ENCODE data around the gene OR6B3.

Gene OR6B3

DNA sequence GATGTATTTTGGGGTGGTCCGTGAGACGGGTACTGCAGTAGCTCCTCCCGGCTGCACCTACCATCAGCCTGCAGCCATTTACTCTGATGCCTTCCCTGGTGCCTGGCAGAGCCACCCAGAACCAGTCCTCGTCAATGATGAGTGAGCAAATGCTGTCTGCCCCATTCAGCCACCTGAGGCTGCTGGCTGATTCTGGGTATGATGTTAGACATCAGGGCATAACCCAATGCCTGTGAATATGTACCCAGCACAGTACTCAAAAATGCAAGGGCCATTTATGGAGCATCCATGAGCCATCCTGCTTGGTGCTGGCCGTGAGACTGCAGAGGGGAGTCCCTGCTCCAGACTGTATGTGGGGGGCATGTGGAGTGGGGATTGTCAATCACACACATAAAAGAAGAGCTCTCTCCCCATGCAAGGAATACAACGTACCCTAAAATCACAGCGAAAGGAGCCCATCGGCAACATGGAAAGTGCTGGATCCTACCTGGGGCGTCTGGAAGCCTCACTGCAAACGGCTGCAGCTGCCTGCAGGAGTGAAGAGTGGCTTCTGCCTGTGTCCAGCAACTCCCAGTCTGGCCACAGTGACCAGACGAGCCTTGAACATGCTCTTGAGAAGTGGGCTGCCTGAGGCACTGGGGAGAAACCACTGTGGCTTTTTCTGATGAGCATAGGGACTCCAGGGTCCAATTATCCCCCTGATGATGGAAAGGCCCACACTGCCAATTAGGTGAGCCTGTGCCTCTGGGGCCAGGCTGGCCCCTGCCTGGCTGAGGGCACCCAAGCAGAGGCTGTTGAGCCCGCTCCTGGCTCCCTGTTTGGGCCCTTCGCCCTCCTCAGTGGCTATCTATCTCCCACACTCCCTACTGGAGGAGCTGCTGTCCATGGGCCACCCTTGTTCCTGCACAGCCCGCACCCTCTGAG, 20.7 kb downstream of the OR6B3 start:
- TF ChIP-seq CTCF (IDR thresholded peaks at IDR 0.05) (no peak), ZFX (IDR thresholded peaks at IDR 0.05; ENCODE audit: borderline replicate concordance) (no peak)
- no peak overlapping the region for H3K27ac ChIP-seq

GRCh38 chr2:240030379-240031094, 22.8 kb downstream of the OR6B3 start, which contains the start of gene OR6B2:
OR6B2 (minus strand) TSS chr2:240030429; CDS start chr2:240030429, 0 bp downstream.
- H3K27ac ChIP-seq = no peak within 1 kb of the TSS
- no peak for TF ChIP-seq CTCF (IDR thresholded peaks at IDR 0.05)
- TF ChIP-seq ZFX (IDR thresholded peaks at IDR 0.05; ENCODE audit: borderline replicate concordance) = no peak

GRCh38 chr2:240024766-240025165, 28.6 kb downstream of the OR6B3 start:
- no peak for TF ChIP-seq CTCF (IDR thresholded peaks at IDR 0.05)
- no peak for TF ChIP-seq ZFX (IDR thresholded peaks at IDR 0.05; ENCODE audit: borderline replicate concordance)
- H3K27ac ChIP-seq = peak overlapping the region; percentile 84

GRCh38 chr2:240023792-240024191, 29.5 kb downstream of the OR6B3 start:
- no peak overlapping the region for H3K27ac ChIP-seq
- no peak for TF ChIP-seq ZFX (IDR thresholded peaks at IDR 0.05; ENCODE audit: borderline replicate concordance)
- no peak for TF ChIP-seq CTCF (IDR thresholded peaks at IDR 0.05)

GRCh38 chr2:240021488-240022104, 31.7 kb downstream of the OR6B3 start:
- TF ChIP-seq CTCF (IDR thresholded peaks at IDR 0.05) = peak; percentile 94
- no peak for TF ChIP-seq ZFX (IDR thresholded peaks at IDR 0.05; ENCODE audit: borderline replicate concordance)
- H3K27ac ChIP-seq = no peak overlapping the region

GRCh38 chr2:240018071-240018750, 35.1 kb downstream of the OR6B3 start:
- H3K27ac ChIP-seq = no peak overlapping the region
- TF ChIP-seq ZFX (IDR thresholded peaks at IDR 0.05; ENCODE audit: borderline replicate concordance) (no peak), CTCF (IDR thresholded peaks at IDR 0.05) (no peak)

Data from 22Rv1 (cell line).